DND-41 (cell line): ENCODE results near the gene GOLGA6A.

Experiments used
- ATAC-seq: fragments of 200-7000 bp; cut with Tn5 transposase; 3 replicates; pipeline ENCODE4 v1.9.1; 2021; ENCODE audit warnings: low read depth; ENCODE audit not compliant: insufficient read depth
- DNase-seq: peaks from one replicate; pipeline ENCODE4 v3.0.0-alpha.2; 2020
- H2AFZ ChIP-seq: 2 replicates; pipeline ENCODE4 v1.6.0; 2012; ENCODE audit warnings: low read depth, low read length
- H3K27ac ChIP-seq: 2 replicates; pipeline ENCODE4 v1.5.1; 2012; ENCODE audit warnings: low read length, inconsistent platforms
- H3K27me3 ChIP-seq: fragments of 200-600 bp; sonication (generic); 2 replicates; pipeline ENCODE4 v1.6.0; 2012; ENCODE audit warnings: low read length, mild to moderate bottlenecking, inconsistent platforms; ENCODE audit not compliant: insufficient read depth, poor library complexity
- H3K36me3 ChIP-seq: 2 replicates; pipeline ENCODE4 v1.5.1; 2012; ENCODE audit warnings: low read length, inconsistent platforms; ENCODE audit not compliant: insufficient read depth
- H3K4me1 ChIP-seq: 2 replicates; pipeline ENCODE4 v1.5.1; 2012; ENCODE audit warnings: mild to moderate bottlenecking, low read length; ENCODE audit not compliant: insufficient read depth
- H3K4me2 ChIP-seq: 2 replicates; pipeline ENCODE4 v1.6.0; 2012; ENCODE audit warnings: mild to moderate bottlenecking, moderate library complexity, low read length, inconsistent platforms; ENCODE audit not compliant: insufficient read depth
- H3K4me3 ChIP-seq, 2 experiments: fragments of 200-600 bp in 1 of 2; shearing (Covaris generic) in 1 of 2; 2 replicates each; pipeline ENCODE4 v1.5.1; 2012 to 2016; ENCODE audit warnings: inconsistent platforms in 2 of 2, low read length in 2 of 2, mild to moderate bottlenecking in 2 of 2, low read depth in 1 of 2, moderate library complexity in 1 of 2
- H3K79me2 ChIP-seq: 2 replicates; pipeline ENCODE4 v1.6.0; 2012; ENCODE audit warnings: low read length, inconsistent platforms; ENCODE audit not compliant: insufficient read depth
- H3K9ac ChIP-seq: 2 replicates; pipeline ENCODE4 v1.6.0; 2012; ENCODE audit warnings: low read depth, mild to moderate bottlenecking, inconsistent platforms, low read length, moderate library complexity
- H3K9me3 ChIP-seq: 2 replicates; pipeline ENCODE4 v1.5.1; 2012; ENCODE audit warnings: low read length, moderate library complexity, mild to moderate bottlenecking, inconsistent platforms; ENCODE audit not compliant: insufficient read depth, severe bottlenecking
- H4K20me1 ChIP-seq: 2 replicates; pipeline ENCODE4 v1.6.0; 2012; ENCODE audit warnings: low read length; ENCODE audit not compliant: insufficient read depth
- CTCF ChIP-seq: IDR thresholded peaks from 2 replicates; pipeline ENCODE4 v1.5.1; 2012; ENCODE audit warnings: borderline replicate concordance, low read length, moderate library complexity, mild to moderate bottlenecking; ENCODE audit not compliant: poor library complexity, severe bottlenecking; ENCODE audit errors: extremely low read depth
- EZH2 ChIP-seq: IDR thresholded peaks from 3 replicates; pipeline ENCODE4 v1.6.1; 2012; ENCODE audit warnings: borderline replicate concordance, low read depth, mild to moderate bottlenecking, moderate library complexity, low read length, inconsistent platforms; ENCODE audit not compliant: severe bottlenecking

GOLGA6A gene

GRCh38 chr15:74045636-74046274 lies 36.6 kb downstream of the GOLGA6A start:
- H3K4me3 ChIP-seq, result no peak overlapping the region
- ATAC-seq (no peak), DNase-seq (no peak)
- H3K79me2 ChIP-seq, result no peaks in the 10 kb centered on the region
- H3K36me3 ChIP-seq, result peaks cover 3% of the 10 kb centered on the region; the same call in 1 of the 2 replicates
- H3K9ac ChIP-seq, result no peak overlapping the region
- no peaks in the 10 kb centered on the region for H3K9me3 ChIP-seq
- H2AFZ ChIP-seq, result no peak overlapping the region
- H4K20me1 ChIP-seq, result no peaks in the 10 kb centered on the region; the same call in 1 of the 2 replicates
- H3K27ac ChIP-seq, result no peak overlapping the region
- H3K4me1 ChIP-seq, result peaks cover 13% of the 10 kb centered on the region
- no peak overlapping the region for H3K4me2 ChIP-seq
- TF ChIP-seq CTCF, result no peak
- TF ChIP-seq EZH2, result no peak
- no peaks in the 10 kb centered on the region for H3K27me3 ChIP-seq

- Histone ChIP-seq H3K4me2 (no peak overlapping the region), H3K4me3 (no peak overlapping the region), H4K20me1 (no peaks in the 10 kb centered on the region; the same call in 1 of the 2 replicates), H3K27ac (no peak overlapping the region), H3K79me2 (no peaks in the 10 kb centered on the region), H3K4me1 (peaks cover 13% of the 10 kb centered on the region), H3K36me3 (peaks cover 3% of the 10 kb centered on the region; the same call in 1 of the 2 replicates), H3K9me3 (no peaks in the 10 kb centered on the region), H3K27me3 (no peaks in the 10 kb centered on the region), H2AFZ (no peak overlapping the region), H3K9ac (no peak overlapping the region)
- no peak for ATAC-seq
- DNase-seq, result no peak
- TF ChIP-seq EZH2 (no peak), CTCF (no peak)
Measured at GRCh38 chr15:74045184-74045583, 37.2 kb downstream of the GOLGA6A start.

GRCh38 chr15:74044267-74045110 lies 37.9 kb downstream of the GOLGA6A start:
- Histone ChIP-seq H3K9ac (no peak overlapping the region), H3K4me1 (peaks cover 13% of the 10 kb centered on the region), H3K36me3 (peaks cover 3% of the 10 kb centered on the region; the same call in 1 of the 2 replicates), H3K4me2 (no peak overlapping the region), H3K9me3 (no peaks in the 10 kb centered on the region), H3K79me2 (no peaks in the 10 kb centered on the region), H3K27ac (no peak overlapping the region), H3K27me3 (no peaks in the 10 kb centered on the region), H2AFZ (no peak overlapping the region), H3K4me3 (no peak overlapping the region), H4K20me1 (no peaks in the 10 kb centered on the region; the same call in 1 of the 2 replicates)
- TF ChIP-seq EZH2, result no peak
- TF ChIP-seq CTCF, result no peak
- no peak for ATAC-seq
- no peak for DNase-seq
